ENCODE data around the gene DUSP22.

- TF ChIP-seq, protein P1, sequence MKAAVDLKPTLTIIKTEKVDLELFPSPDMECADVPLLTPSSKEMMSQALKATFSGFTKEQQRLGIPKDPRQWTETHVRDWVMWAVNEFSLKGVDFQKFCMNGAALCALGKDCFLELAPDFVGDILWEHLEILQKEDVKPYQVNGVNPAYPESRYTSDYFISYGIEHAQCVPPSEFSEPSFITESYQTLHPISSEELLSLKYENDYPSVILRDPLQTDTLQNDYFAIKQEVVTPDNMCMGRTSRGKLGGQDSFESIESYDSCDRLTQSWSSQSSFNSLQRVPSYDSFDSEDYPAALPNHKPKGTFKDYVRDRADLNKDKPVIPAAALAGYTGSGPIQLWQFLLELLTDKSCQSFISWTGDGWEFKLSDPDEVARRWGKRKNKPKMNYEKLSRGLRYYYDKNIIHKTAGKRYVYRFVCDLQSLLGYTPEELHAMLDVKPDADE (conservative IDR thresholded peaks at IDR 0.05; ENCODE audit: control insufficient read depth, low read depth, low read length) = no peak
- TF ChIP-seq SRSF1 (IDR thresholded peaks at IDR 0.05; ENCODE audit: low read depth, low read length) (no peak), ZNF274 (IDR thresholded peaks at IDR 0.05; ENCODE audit: borderline replicate concordance, low read depth, low read length) (no peak), ATF3 (IDR thresholded peaks at IDR 0.05) (no peak), ATF3 (CRISPR knock-in tag; conservative IDR thresholded peaks at IDR 0.05) (no peak), POLR2AphosphoS5 (IDR thresholded peaks at IDR 0.05; ENCODE audit: control insufficient read depth, insufficient read depth, low read depth, low read length) (no peak), CTCF (IDR thresholded peaks at IDR 0.05 in 2 of 3, conservative IDR thresholded peaks at IDR 0.05 in 1 of 3; ENCODE audit: insufficient read depth in 2 of 3, low read depth in 1 of 3, low read length in 3 of 3) (no peak), SREBF2 (CRISPR knock-in tag; IDR thresholded peaks at IDR 0.05) (no peak), FOS (IDR thresholded peaks at IDR 0.05; ENCODE audit: extremely low read depth, insufficient read length) (no peak), HDAC8 (tag; IDR thresholded peaks at IDR 0.05) (no peak), ID3 (CRISPR knock-in tag; IDR thresholded peaks at IDR 0.05) (no peak), ID3 (tag; IDR thresholded peaks at IDR 0.05) (no peak), POLR2A (conservative IDR thresholded peaks at IDR 0.05) (no peak)
These were observed 50.5 kb downstream of the DUSP22 start for GRCh38 chr6:342832-343179.
